HCT116 (cell line): Measurements from ENCODE around the gene SLC44A1. TPM values are rescaled to one million over a fixed set of nuclear protein-coding genes. Genes with fewer than 3 reads are reported as not detected.

Experiments
- ATAC-seq: fragments of 200-7000 bp; cut with Tn5 transposase; 2 replicates; pipeline ENCODE4 v1.9.1; 2020; ENCODE audit warnings: mild to moderate bottlenecking, moderate library complexity
- BruUV-seq: library from RNA; stranded (reverse); fragments of 400-500 nt; replicated peaks from 2 replicates; lab custom pipeline; 2021; lab: Mats Ljungman, UMichigan
- CTCF ChIA-PET: fragments of 300-600 bp; sonication (Branson Sonifier 250); formaldehyde crosslinking; loops from one replicate; lab custom pipeline; 2021; ENCODE audit warnings: antibody characterized with exemption; lab: Charles Lee
- POLR2A ChIA-PET: fragments of 300-600, 350-600 bp; sonication (Branson Sonifier 250); formaldehyde crosslinking; loops from one replicate; lab custom pipeline; 2021; ENCODE audit warnings: antibody characterized with exemption; lab: Charles Lee
- RAD21 ChIA-PET, 2 experiments: fragments of 300-600 bp; sonication (Branson Sonifier 250); formaldehyde crosslinking; loops; one replicate each; lab custom pipeline; 2023; ENCODE audit warnings: low total read pairs in 2 of 2; ENCODE audit not compliant: uncharacterized antibody in 2 of 2, unreplicated experiment in 2 of 2, low non-redundant PET in 1 of 2; lab: Charles Lee
- DNase-seq: peaks from one replicate; pipeline ENCODE4 v3.0.0-alpha.2; 2010; ENCODE audit warnings: low read depth, low spot score
- H2AFZ ChIP-seq: fragments of 200-600 bp; shearing (Covaris generic), sonication (generic); 2 replicates; pipeline ENCODE4 v1.6.1; 2017; ENCODE audit warnings: low read depth, mixed run types, mixed read lengths, antibody characterized with exemption, low read length; ENCODE audit not compliant: poor library complexity, severe bottlenecking
- H3K27ac ChIP-seq: 2 replicates; pipeline ENCODE4 v1.5.1; 2012; ENCODE audit warnings: low read depth, low read length
- H3K27me3 ChIP-seq: fragments of 200-600 bp; sonication (generic); 2 replicates; pipeline ENCODE4 v1.6.1; 2016; ENCODE audit warnings: mixed run types, low read length, mixed read lengths; ENCODE audit not compliant: insufficient read depth
- H3K36me3 ChIP-seq, 2 experiments: fragments of 200-500 bp in 1 of 2; fragments of 200-600 bp in 1 of 2; sonication (Bioruptor generic) in 1 of 2; sonication (generic) in 1 of 2; 2 replicates each; pipeline versions ENCODE4 v1.5.1 to v1.6.1; 2014 to 2016; ENCODE audit warnings: low read length in 2 of 2, inconsistent platforms in 1 of 2, mixed read lengths in 1 of 2, mixed run types in 1 of 2; ENCODE audit not compliant: insufficient read depth in 2 of 2, control insufficient read depth in 1 of 2
- H3K4me1 ChIP-seq, 2 experiments: fragments of 200-600 bp in 1 of 2; sonication (generic) in 1 of 2; 2 replicates each; pipeline versions ENCODE4 v1.5.1 to v1.6.1; 2012 to 2017; ENCODE audit warnings: low read length in 2 of 2, inconsistent platforms in 1 of 2, mild to moderate bottlenecking in 1 of 2, mixed read lengths in 1 of 2, mixed run types in 1 of 2, moderate library complexity in 1 of 2; ENCODE audit not compliant: insufficient read depth in 2 of 2, control insufficient read depth in 1 of 2
- H3K4me2 ChIP-seq: fragments of 200-600 bp; sonication (generic); 2 replicates; pipeline ENCODE4 v1.6.1; 2017; ENCODE audit warnings: mixed run types, low read length, mixed read lengths
- H3K4me3 ChIP-seq, 2 experiments: fragments of 200-600 bp in 1 of 2; sonication (generic) in 1 of 2; replicated peaks in 1 of 2; 2 replicates each; pipeline ENCODE4 v1.5.1; 2011 to 2016; ENCODE audit warnings: low read length in 2 of 2, control low read depth in 1 of 2, low read depth in 1 of 2, mild to moderate bottlenecking in 1 of 2, mixed read lengths in 1 of 2, mixed run types in 1 of 2
- H3K79me2 ChIP-seq: fragments of 200-600 bp; sonication (generic); 2 replicates; pipeline ENCODE4 v1.6.1; 2017; ENCODE audit warnings: mild to moderate bottlenecking, mixed run types, low read length, moderate library complexity, mixed read lengths; ENCODE audit not compliant: insufficient read depth
- H3K9ac ChIP-seq: fragments of 200-600 bp; sonication (generic); 2 replicates; pipeline ENCODE4 v1.6.1; 2016; ENCODE audit warnings: low read length, mixed read lengths
- H3K9me2 ChIP-seq: fragments of 200-600 bp; sonication (generic), shearing (Covaris generic); 2 replicates; pipeline ENCODE4 v1.6.1; 2017; ENCODE audit warnings: mixed run types, mild to moderate bottlenecking, moderate library complexity; ENCODE audit not compliant: insufficient read depth
- H3K9me3 ChIP-seq, 2 experiments: fragments of 200-500 bp in 1 of 2; fragments of 200-600 bp in 1 of 2; sonication (Bioruptor generic) in 1 of 2; sonication (generic) in 1 of 2; 2 replicates each; pipeline ENCODE4 v1.6.1; 2014 to 2017; ENCODE audit warnings: low read length in 2 of 2, mixed read lengths in 2 of 2, inconsistent platforms in 1 of 2, low read depth in 1 of 2, mild to moderate bottlenecking in 1 of 2, mixed run types in 1 of 2, moderate library complexity in 1 of 2; ENCODE audit not compliant: control insufficient read depth in 1 of 2, insufficient read depth in 1 of 2
- H4K20me1 ChIP-seq: fragments of 200-600 bp; sonication (generic), shearing (Covaris generic); 2 replicates; pipeline ENCODE4 v1.6.1; 2017; ENCODE audit warnings: mixed run types, mild to moderate bottlenecking, moderate library complexity; ENCODE audit not compliant: insufficient read depth
- CBX3 ChIP-seq: IDR thresholded peaks from 2 replicates; pipeline ENCODE4 v1.6.1; 2012; ENCODE audit warnings: low read depth
- EGR1 ChIP-seq: IDR thresholded peaks from 2 replicates; pipeline ENCODE4 v1.6.1; 2012; ENCODE audit warnings: low read depth
- ELF1 ChIP-seq: IDR thresholded peaks from 2 replicates; pipeline ENCODE4 v1.6.1; 2012; ENCODE audit warnings: low read depth, borderline replicate concordance
- EZH2phosphoT487 ChIP-seq: fragments of 200-600 bp; IDR thresholded peaks from 2 replicates; pipeline ENCODE4 v1.6.1; 2018; ENCODE audit warnings: antibody characterized with exemption, borderline replicate concordance
- FOSL1 ChIP-seq: IDR thresholded peaks from 2 replicates; pipeline ENCODE4 v1.6.1; 2012; ENCODE audit warnings: low read depth
- JUND ChIP-seq: IDR thresholded peaks from 2 replicates; pipeline ENCODE4 v1.6.1; 2012
- POLR2AphosphoS5 ChIP-seq: IDR thresholded peaks from 2 replicates; pipeline ENCODE4 v1.6.1; 2011; ENCODE audit warnings: mild to moderate bottlenecking, low read depth, low read length, moderate library complexity
- RAD21 ChIP-seq: IDR thresholded peaks from 2 replicates; pipeline ENCODE4 v1.6.1; 2012; ENCODE audit warnings: low read depth, mild to moderate bottlenecking
- SRF ChIP-seq: IDR thresholded peaks from 2 replicates; pipeline ENCODE4 v1.6.1; 2012; ENCODE audit warnings: low read depth
- YY1 ChIP-seq: IDR thresholded peaks from 2 replicates; pipeline ENCODE4 v1.6.1; 2011; ENCODE audit warnings: low read length, low read depth, moderate library complexity, mild to moderate bottlenecking; ENCODE audit not compliant: insufficient replicate concordance; ENCODE audit errors: extremely low read depth
- ZFX ChIP-seq: fragments of 450-650 bp; IDR thresholded peaks from 2 replicates; pipeline ENCODE4 v1.6.1; 2017
- ZNF274 ChIP-seq: fragments of 200-500 bp; sonication (Bioruptor generic); IDR thresholded peaks from 2 replicates; pipeline ENCODE4 v1.6.1; 2014; ENCODE audit warnings: mild to moderate bottlenecking, low read depth, low read length, inconsistent platforms
- intact Hi-C: fragments of 100-400 bp; cut with micrococcal nuclease; formaldehyde crosslinking; loops from 2 replicates; pipeline ENCODE4 v1.10.0; 2022
- total RNA-seq: library from RNA; stranded (reverse); gene quantifications from one replicate; pipeline ENCODE4 v1.2.1, GENCODE V29; 2021; ENCODE audit not compliant: unreplicated experiment
- TF ChIP-seq, protein P1 (sequence below): IDR thresholded peaks from 2 replicates; pipeline ENCODE4 v1.6.1; 2012

Gene SLC44A1
- total RNA-seq, 1 experiment from 2014 or later: 44.1 TPM

DNA sequence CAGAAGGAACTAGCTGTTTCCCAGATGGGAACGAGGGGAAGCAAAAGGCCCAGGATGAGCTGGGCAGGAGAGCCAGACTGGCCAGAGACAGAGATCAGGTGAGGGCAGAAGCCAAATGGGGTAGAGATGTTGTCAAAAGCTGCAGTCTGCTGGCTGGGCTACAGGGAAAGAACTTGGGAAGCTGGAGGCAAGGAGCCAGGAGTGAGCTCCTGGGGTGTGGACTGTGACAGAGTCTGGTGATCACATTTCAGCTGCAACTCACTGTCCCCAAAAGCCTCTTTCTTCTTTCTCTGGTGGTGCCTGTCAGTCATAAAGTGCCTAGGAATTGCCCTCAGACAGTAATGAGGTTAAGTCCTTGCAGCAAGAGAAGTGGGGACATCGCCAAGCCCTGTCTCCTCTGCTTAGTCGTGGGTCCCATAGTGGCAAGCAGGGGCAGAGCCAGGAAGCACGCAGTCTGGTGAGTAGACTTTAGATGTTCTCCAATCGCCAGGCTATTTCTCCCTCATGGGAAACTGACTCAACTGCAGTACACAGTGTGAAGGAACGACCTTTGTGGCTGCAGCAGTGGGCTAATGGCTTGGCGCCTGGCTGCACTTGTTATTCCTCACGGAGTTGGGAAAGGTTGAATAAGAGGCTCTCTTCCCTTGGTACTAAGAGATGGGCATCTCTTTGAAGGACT lies 200.9 kb downstream of the SLC44A1 start:
- H3K4me3 ChIP-seq: no peak overlapping the region
- TF ChIP-seq JUND (no peak), POLR2AphosphoS5 (no peak), RAD21 (no peak), CBX3 (no peak), EGR1 (no peak), ZFX (no peak), EZH2phosphoT487 (no peak), FOSL1 (no peak), YY1 (no peak), SRF (no peak), ELF1 (no peak), ZNF274 (no peak)
- TF ChIP-seq, protein P1, sequence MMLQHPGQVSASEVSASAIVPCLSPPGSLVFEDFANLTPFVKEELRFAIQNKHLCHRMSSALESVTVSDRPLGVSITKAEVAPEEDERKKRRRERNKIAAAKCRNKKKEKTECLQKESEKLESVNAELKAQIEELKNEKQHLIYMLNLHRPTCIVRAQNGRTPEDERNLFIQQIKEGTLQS: no peak
- no peaks in the 10 kb centered on the region for H4K20me1 ChIP-seq
- H3K9me3 ChIP-seq: no peaks in the 10 kb centered on the region
- no peaks in the 10 kb centered on the region for H3K36me3 ChIP-seq
- intact Hi-C loops: no loop called here
- BruUV-seq: no TSS peak
- ATAC-seq: no peak
- H3K4me1 ChIP-seq: peaks cover 0 to 15% of the 10 kb centered on the region in 2 experiments; a peak in 3 of 4 replicates
- CTCF ChIA-PET: no interaction called here
- H3K27me3 ChIP-seq: no peaks in the 10 kb centered on the region
- H3K27ac ChIP-seq: no peak overlapping the region
- no peak for DNase-seq
- RAD21 ChIA-PET: no interaction called here
- no peak overlapping the region for H3K9ac ChIP-seq
- peaks cover 22% of the 10 kb centered on the region for H3K79me2 ChIP-seq
- no peak overlapping the region for H3K4me2 ChIP-seq
- POLR2A ChIA-PET: no interaction called here
- no peaks in the 10 kb centered on the region for H3K9me2 ChIP-seq
- H2AFZ ChIP-seq: no peak overlapping the region
